ENCODE measurements around the gene NBEAL2. TPM values are rescaled to one million over a fixed set of nuclear protein-coding genes. Genes with fewer than 3 reads are reported as not detected.
A peak's percentile ranks its signal among the peaks of the same experiment; 100 is the strongest.

The NBEAL2 gene
- total RNA-seq, 2 donors from 2014 or later = 26.0 to 33.1 TPM

DNA sequence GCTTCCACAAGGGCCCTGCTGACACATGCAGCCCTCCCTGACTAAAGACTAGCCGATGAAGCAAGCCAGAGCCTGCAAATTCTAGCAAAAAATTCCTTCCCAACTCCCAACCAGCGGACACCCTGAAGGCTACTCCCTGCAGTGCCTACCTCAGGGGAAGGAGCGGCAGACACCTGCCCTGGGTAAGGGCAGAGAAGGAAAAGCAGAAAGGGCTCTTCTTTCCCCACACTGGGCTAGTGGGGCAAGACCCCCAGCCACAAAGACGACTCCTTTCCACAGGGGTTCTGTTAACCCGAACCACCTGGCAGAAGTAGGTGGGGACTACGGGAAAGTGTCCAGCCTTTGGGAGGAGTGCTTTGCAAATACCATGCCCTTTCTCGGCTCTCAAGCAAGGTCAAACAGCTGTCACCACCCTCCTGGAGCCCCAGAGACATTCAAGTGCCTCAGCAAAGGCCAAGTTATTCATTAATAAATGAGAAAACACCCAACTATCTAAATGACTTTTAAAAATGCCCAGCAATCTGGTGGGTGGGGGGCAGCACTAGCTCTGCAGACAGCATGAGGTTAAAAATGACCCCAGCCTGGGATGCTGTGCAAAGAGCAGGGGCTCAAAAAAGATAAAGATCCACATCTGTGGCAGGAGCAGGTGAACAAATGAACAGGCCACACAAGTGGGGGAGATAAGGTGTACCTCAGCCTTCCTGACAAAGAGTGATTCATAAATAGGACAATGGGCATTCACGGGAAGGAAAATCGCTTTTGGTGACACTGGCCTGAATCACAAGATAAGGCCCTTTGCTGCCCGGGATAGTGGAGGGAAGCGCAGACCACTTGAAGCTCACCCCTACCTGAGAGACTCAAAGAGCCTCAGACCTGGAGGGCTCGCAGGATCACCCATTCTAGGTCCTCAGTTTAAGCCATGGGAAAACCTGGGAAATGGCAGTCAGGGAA, 36.0 kb upstream of the NBEAL2 start:
- peak; percentile 56 for DNase-seq (ENCODE audit: low spot score)
- intact Hi-C loops (cut with DNase I) = no loop called here

DNA sequence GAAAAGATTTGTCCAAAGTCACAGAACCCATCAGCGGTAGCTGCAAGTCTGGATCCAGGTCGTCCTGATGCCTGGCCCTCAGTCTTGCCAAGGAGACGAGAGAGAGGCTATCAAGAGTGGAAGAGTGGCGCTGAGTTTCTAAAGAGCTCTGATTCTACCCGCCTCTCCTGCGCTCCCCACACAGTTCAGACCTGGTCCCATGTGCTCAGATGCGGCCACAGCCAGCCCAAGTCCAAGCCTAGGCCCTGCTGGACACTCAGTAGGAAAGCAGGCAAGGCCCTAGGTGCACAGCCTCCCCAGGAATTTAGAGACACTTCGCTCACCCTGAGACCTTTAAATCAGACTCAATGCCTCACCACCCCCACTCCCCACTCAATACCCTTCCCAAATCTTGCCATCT, 35.3 kb upstream of the NBEAL2 start:
- DNase-seq (ENCODE audit: low spot score) = peak; percentile 66
- intact Hi-C loops (cut with DNase I) = no loop called here

DNA sequence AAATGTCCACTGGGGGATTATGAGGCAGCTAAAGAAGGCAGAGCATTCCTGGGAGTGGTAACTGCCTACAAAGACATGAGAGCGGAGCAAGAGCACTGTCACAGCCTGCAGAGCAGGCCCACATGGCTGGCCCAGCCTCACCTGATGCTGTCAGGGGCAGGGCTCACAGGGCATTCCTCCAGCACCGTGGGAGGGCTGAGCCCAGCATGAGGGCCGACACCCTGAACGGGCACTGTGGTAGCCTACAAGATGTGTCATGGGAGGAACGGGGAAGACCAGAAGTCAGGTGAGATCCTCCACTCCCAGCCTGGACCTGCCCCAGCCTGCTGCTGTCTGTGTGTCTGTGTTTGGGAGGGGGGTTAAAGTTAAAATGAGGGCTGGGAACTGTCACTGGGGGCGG, 33.0 kb upstream of the NBEAL2 start:
- peak; percentile 60 for DNase-seq (ENCODE audit: low spot score)
- intact Hi-C loops (cut with DNase I) = no loop called here

DNA sequence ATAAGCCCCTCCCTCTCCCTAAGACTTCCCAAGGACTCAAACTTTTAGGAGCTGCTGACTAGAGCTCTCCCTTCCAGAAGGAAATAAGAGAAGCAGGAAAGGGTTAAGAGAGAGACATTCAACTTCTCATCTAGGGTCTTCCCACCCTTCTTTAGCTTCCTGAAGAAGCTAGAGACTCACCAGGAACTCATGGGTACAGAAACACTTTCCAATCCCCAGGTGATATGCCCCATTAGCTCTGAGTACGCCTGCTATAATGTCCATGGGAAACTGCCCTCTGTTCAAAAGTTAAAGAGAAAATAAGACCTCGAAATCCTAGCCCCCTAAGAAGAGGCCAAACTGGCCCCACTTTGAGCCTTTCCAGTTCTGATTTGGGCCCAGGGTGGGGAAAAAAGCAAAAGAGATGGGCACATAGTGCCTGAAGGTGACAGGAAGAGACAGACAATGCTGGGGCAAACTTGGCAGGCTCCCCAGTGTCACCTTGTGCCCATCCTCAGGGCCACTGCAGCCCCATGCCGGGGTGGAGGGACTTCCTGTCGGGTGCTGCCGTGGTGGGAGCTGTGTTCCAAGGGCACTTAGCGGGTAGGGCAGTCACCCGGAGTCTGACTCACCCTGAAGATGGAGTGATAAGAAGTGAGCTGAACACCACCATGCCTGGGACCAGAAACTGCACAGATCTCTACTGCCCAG, 32.5 kb upstream of the NBEAL2 start:
- intact Hi-C loops (cut with DNase I) = no loop called here
- DNase-seq (ENCODE audit: low spot score) = peak; percentile 77

DNA sequence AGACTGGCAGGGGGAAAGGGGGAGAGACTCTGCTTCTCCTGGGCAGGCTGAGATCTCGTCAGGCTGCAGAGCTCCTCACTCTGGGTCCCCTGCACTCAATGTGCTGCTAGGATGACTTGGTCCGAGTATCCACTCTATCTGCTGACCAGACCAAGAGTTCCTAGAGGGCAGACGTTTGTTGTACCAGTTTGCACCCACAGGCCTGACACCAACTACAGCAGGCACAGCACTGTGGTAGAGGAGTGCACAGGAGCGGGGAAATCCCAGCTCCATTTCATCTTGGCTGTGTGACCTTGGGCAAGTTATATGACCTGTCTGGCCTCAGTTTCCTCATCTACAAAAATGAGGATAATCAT, 31.9 kb upstream of the NBEAL2 start:
- DNase-seq (ENCODE audit: low spot score) = no peak
- intact Hi-C loops (cut with DNase I) = no loop called here

DNA sequence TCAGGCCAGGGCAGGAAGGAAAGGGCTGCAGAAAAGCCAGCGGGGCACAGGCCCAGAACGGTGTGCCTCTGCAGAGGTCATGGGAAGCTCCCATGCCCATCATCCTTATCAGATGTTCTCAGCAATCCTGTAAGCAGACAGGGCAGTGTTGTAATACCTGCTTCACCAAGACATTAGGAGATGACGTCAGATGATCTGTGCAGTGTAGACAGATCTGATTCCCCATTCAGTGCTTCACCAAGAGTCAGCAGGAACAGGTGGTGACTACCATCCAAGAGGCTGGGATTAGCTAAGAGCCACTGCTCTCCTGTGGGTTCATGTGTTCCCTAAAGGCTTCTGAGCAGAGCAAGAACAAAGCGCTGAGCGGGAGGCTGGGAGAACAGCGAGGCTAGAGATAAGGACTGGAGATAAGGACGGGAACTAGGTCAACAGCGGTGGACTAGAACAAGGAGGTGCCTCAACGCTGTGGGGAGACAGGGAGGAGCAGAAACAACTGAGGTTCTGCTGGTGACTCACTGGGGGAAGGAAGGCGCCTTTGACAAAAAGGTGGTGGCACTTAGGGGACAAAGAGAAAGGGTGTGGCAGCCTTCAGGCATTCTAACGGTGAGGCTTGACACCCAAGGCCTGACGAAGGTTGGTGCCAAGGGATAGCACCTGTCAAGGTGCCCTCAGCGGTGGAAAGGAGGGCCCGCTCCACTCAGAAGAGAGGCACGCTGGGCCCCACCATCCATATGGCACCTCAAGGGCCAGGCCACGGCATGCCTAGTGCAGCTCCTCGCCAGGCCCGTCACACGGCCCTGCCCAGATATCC, 31.3 kb upstream of the NBEAL2 start:
- peak; percentile 80 for DNase-seq (ENCODE audit: low spot score)
- intact Hi-C loops (cut with DNase I) = no loop called here

DNA sequence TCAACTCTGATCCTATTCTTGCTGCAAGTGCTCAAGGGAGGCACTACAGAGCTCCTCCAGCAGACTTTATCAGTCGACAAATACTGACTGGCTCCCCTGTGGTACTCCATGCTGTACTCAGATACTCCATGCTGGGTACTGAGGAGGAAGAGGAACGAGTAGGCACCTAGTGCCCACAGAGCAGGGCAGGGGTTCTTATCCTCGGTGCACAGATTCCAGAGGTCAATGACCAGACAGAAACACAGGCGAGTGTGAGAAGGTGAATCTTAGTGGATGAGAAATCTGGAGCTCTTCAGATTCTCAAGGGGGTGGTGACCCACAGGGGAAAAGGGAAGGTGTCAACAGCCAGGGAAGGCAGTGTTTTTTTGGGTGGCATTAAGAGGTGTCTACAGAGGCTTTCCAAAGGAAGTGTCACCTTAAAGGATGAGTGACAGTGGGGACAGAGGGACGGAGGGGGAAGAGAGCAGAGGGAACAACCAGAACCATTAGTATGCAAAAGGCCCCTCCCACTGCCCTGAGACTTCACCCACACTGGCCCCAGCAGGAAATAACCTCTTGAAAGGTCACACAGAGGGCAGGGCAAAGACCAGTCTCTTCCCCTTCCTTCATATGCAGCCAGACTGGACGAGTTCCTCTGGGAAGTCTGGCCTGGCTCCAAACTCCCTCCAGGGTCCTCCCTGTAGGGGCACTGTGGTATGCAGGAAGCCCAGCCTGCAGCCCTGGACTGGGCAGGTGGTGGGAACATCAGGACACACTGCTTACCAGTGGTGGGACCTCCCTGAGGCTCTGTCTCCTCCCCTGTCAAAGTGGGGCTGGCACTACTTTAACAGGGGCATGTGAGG, 30.4 kb upstream of the NBEAL2 start:
- peak; percentile 82 for DNase-seq (ENCODE audit: low spot score)
- intact Hi-C loops (cut with DNase I) = no loop called here

DNA sequence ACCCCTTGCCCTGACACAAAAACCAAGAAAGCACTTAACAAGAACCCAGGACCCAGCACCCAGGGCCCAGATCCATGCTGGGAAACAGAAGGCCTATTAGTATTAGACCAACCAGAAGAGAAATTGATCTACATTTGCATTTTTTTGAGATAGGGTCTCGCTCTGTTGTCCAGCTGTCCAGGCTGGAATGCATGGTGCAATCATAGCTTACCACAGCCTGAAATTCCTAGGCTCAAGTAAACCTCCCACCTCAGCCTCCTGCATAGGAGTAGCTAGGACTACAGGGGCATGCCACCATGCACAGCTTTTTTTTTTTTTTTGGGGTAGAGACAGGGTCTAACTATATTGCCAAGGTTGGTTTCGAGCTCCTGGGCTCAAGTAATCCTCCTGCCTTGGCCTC, 29.3 kb upstream of the NBEAL2 start:
- intact Hi-C loops (cut with DNase I) = no loop called here
- DNase-seq (ENCODE audit: low spot score) = no peak

DNA sequence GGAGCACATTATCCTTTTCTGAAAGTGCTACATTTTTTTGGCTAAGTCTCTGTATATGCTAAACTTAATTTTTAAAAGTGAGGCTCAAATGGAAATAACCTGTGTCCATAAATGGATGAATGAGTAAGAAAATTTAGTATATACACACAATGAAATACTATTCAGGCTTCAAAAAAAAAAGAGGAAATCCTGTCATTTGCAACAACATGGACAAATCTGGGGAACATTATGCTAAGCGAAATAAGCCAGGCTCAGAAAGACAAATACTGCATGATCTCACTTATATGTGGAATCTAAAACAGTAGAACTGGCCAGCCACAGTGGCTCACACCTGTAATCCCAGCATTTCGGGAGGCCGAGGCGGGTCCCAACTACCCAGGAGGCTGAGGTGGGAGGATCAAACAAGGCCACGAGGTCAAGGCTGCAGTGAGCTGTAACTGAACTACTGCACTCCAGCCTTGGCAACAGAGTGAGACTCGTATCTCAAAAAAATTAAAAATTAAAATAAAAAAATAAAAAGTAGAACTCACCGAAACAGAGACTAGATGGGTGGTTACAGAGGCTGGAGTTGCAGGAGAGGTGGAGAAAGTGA, 28.7 kb upstream of the NBEAL2 start:
- intact Hi-C loops (cut with DNase I) = no loop called here
- DNase-seq (ENCODE audit: low spot score) = no peak

DNA sequence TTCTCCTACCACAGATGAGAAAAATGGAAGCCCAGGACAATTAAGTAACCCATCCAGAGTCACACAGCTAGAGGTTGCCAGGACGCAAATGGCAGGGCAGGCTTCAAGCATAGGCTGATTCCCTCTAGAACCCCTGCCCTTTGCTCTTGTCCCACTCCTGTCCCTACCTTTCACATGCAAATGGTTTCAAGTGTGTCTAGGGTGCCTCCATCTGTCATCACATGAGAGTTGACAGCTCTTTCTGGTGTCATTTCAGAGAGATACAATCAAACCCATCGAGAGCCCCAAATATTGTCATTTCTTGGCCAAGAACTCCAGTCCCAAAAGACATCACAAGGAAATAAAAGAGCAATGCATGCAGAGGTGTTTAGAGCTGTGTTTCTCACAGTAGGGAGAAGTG, 26.7 kb upstream of the NBEAL2 start:
- no peak for DNase-seq (ENCODE audit: low spot score)

DNA sequence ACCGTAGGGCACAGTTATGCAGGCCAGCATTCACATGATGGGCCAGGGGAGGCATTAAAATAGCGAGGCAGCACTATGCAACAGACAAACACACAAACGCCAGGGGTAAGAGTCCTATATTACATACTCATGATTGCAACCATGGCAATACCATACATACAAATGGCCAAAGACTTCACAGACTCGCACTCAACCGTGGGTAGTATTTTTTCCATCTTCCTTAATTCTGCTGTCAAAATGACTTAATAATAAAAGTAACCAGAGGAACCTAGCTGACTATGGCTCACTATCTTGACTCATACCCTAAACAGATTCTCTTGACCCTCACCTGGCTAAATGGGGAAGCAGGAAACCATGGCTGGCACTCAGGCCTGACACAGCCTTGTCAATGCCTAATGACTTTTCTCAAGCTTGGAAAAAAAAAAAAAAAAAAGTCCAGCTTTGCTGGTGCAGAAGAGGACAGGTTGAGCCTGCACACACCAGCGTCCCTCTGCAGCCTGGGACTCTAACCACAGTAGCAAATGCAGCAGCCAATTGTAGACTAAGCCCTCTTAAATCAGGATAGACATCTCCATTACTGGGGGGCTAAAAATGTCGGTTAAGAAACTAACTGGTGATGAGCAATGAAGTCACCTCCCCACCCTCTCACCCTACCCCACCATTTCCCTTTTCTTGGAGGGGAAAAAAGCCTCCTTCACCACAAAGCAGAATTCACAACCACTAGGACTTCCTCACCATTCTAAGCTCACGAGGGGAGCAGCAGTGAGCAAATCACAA, 26.0 kb upstream of the NBEAL2 start:
- intact Hi-C loops (cut with DNase I) = no loop called here
- no peak for DNase-seq (ENCODE audit: low spot score)

More for the DNA sequence above, 26.7 kb upstream of the NBEAL2 start:
- intact Hi-C loops (cut with DNase I) = no loop called here

DNA sequence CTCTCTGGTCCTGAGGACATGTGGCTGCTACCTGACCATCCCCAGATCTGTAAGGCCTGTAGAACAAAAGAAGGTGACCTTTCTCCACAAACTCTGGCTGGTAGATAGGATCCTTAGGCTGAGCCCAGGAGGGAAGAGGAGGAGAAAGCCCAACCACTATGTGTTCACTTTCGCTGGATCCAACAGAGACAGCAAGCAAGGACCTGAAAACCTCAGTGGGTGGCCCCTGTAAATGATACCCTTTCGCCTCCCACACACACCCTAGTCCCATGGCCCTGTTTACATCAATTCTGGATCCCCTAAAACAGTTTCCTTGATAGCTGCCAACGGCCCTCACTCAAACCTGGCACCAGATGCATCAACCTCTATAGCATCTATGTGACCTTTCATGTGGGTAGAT, 25.3 kb upstream of the NBEAL2 start:
- no peak for DNase-seq (ENCODE audit: low spot score)
- intact Hi-C loops (cut with DNase I) = no loop called here

DNA sequence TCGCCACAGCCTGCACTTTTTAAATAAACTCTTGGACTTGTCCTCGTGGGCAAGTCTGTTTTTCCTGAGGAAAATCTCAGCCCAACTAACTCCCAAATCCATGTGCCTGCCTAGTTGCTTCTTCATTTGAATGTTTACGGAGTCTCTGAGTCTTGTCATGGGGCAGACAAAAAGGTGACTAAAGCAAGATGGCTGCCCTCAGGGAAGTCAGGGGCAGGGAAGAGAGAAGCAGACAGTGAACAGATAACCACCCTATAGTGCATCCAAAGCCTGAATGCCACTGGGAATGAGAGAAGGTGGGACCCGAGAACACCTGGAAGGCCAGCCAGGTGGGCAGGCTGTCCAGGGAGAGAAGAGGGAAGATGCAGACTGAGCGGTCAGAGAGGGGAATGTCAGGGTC, 24.3 kb upstream of the NBEAL2 start:
- intact Hi-C loops (cut with DNase I) = no loop called here

DNA sequence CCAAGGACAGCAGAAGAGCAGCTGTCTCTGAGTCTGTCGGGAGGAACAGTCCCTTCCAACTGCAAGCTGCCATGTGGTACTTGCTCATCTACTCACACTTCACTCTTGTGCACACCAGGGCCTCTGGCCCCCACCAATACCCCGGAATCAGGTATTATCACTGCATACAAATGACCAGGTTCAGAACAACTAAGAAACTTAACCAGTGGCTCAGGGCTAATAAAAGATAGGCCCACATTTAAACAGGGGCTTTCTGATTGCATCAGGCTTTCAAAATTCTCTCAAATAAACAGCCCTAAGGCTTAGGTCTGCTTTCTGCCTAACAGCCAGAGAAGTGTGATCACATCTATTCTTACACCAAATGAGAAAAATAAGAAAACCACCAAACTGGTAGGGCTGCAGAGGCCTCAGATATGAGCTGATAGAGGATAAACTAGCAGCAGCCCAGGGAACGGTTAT, 23.6 kb upstream of the NBEAL2 start:
- no peak for DNase-seq (ENCODE audit: low spot score)
- intact Hi-C loops (cut with DNase I) = no loop called here

More for the DNA sequence above, 24.3 kb upstream of the NBEAL2 start:
- DNase-seq (ENCODE audit: low spot score) = no peak

DNA sequence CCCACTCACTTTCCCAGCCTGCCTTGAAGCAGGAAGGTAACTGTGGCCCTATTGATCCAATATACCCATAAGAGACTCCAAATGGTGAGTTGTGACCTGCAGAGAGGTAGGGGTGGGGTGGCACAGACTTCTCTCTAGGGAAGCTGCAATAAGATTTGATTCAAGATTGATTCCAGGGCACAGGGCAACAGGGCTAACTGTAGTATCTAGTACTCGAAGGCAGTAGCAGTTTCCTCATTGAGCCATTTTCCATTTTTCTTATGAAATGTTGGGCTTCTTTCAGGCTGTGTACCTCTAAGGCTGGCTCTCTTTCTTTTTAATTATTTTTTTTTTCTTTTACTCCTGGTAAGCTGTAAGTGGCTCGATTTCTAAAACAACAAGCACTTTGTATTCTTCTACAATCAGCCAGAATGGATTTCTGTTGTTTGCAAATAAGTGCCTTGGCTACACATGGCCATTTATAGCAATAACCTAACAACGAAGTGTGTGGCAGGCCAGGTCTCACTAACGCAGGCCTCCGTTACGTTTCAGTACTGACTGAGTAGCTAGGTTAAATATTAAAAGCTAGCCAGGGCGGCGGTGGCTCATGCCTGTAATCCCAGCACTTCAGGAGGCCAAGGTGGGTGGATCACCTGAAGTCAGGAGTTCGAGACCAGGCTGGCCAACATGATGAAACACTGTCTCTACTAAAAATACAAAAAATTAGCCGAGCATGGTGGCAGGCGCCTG, 22.2 kb upstream of the NBEAL2 start:
- intact Hi-C loops (cut with DNase I) = no loop called here
- DNase-seq (ENCODE audit: low spot score) = no peak

DNA sequence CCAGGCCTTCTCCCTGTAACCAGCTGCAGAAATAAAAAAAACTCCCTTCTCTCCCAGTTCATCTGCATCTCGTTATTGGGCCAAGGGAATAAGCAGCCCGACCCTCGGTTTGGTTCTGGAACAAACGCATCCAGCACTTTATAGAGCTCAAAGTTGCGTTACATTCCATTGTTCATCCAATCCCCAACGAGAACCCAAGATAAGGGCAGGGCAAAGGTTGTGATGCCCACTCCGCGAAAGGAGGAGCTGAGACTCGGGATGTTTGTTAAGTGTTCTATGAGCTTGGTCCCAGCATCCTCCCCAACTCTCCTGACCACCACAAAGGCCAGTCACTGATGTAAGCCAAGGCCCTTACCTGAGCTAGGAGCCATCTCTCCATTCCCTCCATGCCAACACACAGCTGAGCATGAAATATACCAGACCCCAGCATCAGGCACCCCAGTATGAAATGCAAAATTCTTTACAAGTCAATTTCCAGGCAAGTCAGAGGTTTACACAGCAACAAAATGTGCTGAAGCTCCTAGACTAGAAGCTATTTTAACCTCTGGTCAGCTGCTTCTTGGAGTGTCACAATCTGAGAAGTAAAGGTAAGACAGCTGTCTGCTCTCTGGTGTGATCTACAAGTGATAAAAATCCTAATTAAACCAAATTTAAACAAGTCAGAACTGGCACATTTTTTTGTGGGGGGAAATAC, 20.9 kb upstream of the NBEAL2 start:
- peak; percentile 10 for DNase-seq (ENCODE audit: low spot score)

DNA sequence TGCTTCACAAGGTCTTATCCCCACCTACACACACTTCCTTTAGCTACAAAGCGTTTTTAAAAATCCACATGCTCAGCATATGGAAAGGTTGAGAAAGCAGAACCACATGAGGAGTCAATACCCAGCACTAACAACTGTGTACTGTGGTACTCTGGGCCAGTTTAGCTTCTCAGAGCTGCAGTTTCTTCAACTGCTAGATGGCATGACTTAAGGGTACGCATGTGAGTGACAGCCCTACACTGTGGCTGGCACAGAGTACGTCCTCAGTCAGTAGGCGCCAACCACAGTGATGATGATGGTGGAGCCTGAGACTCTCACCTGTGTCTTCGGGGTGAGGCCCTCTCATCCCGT, 20.3 kb upstream of the NBEAL2 start:
- DNase-seq (ENCODE audit: low spot score) = peak; percentile 36
- intact Hi-C loops (cut with DNase I) = no loop called here

More for the DNA sequence above, 20.9 kb upstream of the NBEAL2 start:
- intact Hi-C loops (cut with DNase I) = no loop called here
